NCI-H345 (cell line): ENCODE data around the gene PKD2L2.
"Not testable (repeated sequence)": the region's sequence is repeated elsewhere in the genome, so short reads cannot be mapped to it uniquely, and the experiment has no call there.

ENCODE experiments used
- DNase-seq: peaks from one replicate; lab custom pipeline; 2025; lab: John Stamatoyannopoulos, UW

Gene PKD2L2

DNA sequence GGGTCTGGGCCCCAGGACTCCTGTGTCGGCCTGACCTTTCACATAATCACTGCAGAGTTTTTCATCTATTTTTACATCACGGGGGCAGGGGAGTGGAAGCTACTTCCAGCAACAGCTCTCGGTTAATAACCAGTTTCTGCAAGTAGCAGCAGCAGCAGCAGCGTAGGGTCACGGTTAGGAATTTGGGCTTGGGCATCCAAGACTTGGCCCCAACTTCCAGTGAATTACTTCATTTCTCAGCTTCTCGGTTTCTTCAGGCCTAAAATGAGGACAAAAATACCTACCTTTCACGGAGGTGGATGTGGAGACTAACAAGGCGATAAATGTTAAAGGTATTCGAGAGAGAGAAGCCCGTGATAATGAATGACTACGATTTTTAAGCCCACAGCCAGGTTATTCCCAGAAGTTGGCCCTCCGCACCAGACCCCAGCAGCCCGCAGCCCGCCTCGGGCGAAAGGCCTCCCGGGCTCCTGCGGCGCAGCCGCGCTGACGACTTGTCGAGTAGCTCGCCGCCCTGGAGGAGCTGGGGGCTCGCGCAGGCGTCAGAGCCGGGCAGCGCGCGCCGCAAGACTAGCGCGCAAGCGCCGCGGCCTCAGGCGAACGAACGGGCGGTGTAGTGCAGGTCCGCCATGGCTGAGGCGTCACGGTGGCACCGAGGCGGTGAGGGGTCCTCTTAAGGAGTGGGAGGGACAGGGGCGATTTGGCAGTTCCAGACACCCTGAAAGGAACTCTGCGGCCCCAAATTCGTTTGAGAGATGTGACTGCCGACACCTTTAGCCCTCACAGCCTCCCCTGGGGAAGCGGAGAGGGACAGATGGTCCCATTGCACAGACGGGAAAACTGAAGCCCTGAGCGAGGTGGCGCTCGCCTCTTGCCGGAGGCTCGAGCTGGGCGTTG, at the start of gene PKD2L2:
PKD2L2 (plus strand) TSS at position 595 of the 897 bp plus-strand sequence; CDS start at position 630, 35 bp downstream.
- no peak for DNase-seq

DNA sequence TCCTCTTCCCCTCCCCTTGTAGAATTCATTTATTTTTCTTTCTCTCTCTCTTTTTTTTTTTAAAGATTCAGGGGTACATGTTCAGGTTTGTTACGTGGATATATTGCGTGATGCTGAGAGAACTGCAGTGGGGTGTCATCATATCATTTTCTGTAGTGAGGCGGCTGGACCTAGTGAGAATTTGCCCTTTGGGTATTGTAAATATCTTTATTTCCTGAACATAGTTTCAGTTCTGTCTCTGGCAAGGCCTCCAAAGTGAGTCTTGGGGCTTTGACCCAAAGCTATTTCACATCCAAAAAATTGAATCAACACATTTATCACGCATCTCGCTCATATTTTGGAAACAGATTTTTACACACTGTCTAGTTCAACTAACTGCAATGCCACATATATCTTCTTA, 47.0 kb upstream of the PKD2L2 start:
- no peak for DNase-seq

DNA sequence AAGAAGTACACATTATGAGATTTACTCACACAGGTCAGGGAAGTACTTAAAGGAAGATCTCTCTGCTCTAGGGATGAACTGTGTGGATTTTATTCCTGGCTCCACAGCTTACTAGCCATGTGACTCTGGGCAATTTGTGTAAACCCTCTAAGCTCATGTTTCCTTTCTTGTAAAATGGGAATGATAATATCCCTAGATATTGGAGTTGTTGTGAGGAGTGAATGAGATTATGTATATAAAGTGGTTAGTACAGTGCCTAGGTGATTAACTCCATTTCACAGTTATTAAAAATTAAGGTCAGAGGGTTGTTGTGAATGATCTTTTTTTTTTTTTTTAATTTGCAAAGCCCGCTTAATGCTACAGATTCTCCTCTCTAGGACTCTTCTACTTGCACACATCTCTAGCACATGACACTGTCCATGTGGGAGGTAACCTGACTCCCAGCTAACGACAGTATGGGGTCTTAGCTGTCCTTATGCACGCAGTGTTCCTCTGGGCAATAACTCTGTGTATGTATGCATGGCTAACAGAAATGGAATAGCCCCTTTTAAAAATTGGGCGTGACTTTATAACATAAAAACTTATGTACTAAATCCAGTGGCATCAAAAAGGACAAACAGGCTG, 45.5 kb upstream of the PKD2L2 start:
- no peak for DNase-seq

DNA sequence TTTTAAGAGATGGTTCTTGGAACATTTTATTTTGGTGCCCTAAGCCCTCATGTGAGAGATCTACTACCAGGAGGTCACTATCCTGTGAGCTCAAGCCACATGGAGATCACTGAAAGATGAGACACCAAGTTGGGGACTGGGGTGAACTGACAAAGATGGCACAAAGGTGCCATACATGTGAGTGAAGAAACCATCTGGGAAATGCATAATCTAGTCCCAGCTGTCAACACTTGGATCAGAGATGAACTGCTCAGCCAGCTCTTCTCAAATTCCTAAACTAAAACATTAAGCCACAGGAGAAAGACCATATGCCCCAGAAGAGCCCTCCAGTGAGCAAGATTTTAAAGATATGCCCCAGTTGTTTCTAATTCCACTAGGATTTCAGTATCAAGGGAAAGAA, 43.8 kb upstream of the PKD2L2 start:
- no peak for DNase-seq

DNA sequence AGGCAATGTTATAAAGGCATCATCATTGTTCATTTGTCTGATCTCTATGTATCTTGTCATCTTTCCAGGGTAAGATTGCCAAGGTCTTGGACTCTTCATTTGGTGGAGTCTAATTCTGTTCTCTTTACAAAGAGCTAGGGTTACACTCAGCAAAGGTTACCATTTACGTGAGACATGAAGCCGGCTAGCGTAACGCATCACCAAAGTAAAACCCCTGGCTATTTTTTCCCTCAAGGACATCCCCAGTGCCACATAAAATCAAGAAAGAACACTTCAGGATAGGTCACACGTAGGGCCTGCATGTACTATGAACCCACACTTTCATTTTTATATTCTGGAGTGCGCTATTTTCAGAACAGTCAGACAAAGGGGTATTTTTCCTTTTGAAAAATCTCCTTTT, 41.6 kb upstream of the PKD2L2 start:
- DNase-seq: no peak

DNA sequence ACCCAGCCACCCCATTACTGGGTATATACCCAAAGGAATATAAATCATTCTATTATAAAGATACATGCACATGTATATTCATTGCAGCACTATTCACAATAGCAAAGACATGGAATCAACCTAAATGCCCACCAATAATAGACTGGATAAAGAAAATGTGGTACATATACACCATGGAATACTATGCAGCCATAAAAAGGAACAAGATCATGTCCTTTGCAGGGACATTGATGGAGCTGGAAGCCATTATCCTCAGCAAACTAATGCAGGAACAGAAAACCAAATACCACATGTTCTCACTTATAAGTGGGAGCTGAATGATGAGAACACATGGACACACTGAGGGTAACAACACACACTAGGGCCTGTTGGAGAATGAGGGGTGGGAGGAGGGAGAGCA, 36.1 kb upstream of the PKD2L2 start:
- DNase-seq: not testable (repeated sequence)

DNA sequence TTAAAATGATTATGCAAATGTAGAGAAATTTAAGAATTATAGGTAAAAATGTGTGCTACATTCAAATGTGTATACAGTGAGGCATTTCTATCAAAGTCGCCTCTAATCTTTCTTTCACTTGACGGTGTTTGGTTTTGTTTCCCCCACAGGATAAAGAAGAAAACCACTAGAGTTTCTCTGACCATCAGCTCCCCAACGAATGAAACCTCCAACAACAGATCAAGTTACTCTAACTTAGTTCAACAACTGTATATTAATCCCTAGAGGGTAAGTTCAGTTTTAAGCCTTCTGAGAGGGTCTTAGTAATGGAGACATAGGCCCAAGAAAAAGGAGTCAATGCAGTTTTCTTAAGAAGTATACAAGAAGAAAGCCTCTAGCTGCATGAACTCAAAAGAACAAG, 33.1 kb upstream of the PKD2L2 start:
- DNase-seq: no peak

DNA sequence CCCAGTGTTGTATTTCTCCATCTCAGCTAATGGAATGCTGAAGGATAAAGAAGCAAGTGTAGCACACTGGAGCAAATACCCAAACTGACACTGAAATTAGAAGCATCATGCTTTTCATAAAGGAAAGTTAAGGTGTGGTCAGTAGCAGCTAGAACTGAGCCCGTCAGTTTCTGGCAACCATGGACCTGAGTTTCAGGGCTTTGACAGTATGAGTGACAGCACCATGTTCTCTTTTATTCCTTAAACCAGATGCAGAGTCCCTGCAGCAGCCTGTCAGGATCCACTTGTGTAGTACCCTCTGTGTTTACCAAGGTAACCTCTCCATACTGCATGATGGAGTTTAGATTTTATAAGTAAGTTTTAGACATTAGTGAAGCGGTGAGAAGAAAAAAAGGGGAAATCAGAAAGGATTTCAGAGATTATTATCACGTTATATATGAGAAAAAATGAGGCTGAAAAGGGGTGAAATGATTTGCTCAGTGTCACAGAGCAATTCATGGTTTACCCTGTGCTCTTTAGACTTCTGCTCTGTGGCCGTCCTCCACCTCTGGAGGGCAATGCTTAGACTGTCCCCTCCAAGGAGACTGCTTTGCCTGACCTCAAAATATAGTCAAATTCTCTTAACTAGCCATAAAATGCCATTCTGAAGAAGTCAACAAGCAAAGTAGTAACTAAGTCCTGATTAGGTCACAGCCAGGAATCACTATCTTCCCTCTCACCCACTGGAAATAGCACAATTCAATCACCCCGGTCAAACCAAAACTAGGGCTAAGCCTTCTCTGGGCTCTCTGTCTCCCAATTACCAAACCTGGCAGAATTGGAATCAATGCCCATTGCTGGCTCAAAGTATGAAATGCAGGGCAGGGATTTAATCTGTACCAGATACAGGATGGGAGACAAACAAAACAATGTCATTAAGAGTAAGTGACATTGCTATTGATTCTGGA, 32.1 kb upstream of the PKD2L2 start:
- no peak for DNase-seq

DNA sequence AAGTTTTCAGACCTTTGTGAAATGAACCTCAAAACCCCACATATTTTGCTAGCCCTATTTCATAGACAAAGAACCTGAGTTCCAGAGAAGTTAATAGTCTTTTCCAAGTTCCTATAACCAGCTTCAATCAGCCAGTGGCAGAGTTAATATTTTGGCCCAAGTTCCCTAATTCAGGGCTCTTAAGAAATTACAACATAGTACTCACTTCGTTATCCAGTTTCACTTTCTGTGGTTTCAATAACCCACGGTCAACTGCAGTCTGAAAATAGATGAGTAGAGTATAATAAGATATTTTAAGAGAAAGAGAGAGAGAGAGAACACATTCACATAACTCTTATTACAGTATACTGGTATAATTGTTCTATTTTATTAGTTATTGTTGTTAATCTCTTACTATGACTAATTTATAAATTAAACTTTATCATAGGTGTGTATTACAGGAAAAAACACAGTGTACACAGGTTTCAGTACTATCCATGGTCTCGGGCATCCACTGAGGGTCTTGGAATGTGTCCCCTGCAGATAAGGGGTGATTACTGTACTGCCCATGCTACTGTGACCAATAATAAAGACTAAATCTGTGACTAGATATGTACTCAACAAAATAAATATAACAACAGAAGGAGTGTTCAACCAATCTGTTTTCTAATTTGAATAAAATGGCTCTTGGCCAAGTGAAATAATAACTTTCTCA, 30.9 kb upstream of the PKD2L2 start:
- DNase-seq: no peak

DNA sequence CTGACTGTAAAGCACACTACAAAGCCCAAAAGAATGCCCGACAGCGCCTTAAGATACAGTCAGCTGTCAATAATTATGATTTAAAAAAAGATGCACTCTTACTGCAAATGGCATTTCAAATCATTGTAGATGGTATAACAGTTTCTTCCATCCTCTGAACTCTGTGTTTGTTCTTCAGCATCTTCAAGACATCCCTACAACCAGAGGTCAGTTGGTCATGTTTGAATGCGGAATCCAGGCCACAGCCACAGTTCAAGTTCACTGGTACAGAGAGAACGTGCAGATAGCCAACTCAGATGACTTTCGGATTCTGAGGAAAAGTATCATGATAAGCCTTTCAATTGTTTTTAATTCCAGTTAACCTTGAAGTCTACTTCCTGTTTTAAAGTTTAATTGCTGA, 30.3 kb upstream of the PKD2L2 start:
- no peak for DNase-seq

DNA sequence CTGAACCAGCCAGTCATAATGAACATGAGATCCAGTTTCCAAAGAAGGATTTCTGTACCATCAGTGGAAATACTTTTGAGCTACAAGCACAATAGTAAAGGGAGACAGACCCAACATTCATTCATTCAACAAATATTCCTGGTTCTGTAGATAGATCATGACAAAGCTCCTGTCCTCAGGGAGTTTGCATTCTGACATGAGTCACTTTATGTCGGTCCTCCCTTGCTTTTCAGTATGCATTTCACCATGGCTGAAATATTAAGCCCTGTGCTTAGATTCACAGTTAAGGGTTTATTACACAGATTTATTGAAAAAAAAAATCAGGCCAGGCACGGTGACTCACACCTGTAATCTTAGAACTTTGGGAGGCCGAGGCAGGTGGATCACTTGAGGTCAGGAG, 27.0 kb upstream of the PKD2L2 start:
- no peak for DNase-seq

DNA sequence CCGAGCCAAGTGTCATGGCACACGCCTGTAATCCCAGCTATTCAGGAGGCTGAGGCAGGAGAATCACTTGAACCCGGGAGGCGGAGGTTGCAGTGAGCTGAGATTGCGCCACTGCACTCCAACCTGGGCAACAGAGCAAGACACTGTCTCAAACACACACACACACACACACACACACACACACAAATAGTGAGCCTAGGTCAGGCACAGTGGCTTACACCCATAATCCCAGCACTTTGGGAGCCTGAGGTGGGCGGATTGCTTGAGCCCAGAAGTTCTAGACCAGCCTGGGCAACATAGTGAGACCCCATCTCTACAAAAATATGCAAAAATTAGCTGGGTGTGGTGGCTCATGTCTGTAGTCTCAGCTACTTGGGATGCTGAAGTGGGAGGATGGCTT, 25.6 kb upstream of the PKD2L2 start:
- not testable (repeated sequence) for DNase-seq

DNA sequence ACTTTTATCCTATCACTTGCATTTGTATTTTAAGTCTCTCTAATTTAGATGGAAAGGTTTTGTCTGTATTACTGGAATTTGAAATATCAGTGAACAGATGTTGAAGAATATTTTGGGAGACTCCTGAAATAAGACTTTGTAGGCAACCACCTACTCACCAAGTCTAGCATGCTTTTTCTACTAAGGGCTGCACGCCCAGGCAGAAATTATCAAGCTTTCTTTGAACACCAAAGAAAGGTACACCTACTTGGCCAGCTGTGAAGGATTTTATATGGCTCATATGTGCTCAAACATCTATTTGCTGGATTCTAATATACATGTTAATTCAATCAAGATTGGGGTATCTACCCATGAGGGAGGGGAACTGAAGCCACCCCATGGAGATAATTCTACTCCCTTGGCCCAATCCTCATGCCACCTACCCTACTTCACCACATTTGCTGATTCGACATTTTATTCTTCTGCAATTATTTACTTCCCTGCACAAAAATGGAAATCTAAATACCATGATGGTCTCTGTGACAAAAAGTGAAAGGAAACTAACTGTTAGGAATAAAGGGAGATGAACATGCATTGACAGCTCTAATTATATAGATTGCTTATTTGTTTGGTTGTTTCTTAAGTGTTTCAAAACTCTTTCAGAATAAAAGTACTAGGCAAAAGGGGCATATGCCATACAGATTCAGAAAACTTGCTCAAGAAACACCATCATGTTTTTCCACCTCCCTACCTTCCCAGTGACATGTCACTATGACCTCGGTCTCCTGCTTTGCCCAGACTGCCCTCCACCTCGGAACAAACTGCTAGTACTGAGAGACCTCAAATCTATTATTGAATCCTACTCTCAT, 22.5 kb upstream of the PKD2L2 start:
- DNase-seq: no peak

DNA sequence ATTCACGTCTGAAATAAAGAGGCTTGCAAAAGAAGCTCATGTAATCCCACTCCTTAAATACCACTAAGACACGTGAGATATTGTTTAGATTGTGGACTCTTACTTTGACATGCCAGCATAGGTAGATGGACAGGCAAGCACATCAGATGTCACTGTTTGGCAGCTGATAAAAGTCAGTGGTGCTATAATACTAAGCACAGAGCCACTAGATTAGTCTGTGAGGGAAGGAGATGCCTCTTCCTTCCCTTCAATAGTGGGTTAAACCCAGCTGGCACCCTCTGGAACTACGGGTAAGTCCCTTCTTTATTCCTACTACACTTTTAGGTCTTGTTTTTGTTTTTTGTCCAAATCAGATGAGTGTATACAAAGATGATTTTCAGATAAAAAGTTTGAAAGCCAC, 21.6 kb upstream of the PKD2L2 start, which contains the start of gene MYOT:
MYOT (plus strand) TSS at position 197 of the 400 bp plus-strand sequence. CDS start 2,792 bp downstream, outside the sequence.
- DNase-seq: no peak

DNA sequence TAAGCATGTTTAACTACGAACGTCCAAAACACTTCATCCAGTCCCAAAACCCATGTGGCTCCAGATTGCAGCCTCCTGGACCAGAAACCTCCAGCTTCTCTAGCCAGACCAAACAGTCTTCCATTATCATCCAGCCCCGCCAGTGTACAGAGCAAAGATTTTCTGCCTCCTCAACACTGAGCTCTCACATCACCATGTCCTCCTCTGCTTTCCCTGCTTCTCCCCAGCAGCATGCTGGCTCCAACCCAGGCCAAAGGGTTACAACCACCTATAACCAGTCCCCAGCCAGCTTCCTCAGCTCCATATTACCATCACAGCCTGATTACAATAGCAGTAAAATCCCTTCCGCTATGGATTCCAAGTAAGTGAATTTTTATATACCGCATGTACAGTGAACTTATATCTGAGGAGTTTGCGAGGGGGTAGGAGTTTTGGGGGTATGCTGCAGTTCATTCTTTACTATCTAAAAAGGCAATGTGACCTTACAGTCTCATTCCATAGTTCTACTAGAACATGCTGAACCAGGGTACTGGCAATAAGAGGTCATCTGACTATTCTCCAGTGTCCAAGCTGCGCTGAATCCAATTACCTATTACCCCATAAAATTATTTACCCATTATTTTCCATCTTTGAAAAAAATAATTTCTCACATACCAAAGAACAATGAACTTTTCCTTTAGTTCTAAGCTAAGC, 18.5 kb upstream of the PKD2L2 start:
- DNase-seq: no peak

DNA sequence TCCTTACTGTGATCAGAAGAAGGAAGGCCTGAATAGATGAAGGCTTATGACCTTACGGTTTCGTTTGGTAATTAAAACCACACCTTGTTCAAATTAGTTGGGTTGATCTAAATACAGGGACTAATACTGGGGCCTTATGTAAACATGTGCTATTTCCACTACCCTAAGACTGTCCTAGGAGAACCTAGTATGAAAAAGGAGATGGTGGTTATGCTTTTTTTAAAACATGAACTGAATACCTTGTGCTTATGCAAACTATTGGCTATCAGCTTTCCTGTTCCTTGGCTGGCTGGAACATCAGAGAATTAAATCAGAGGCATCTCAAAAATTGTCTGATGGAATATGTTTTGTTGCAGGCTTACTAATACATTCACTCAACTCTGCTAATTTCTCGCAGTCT, 17.7 kb upstream of the PKD2L2 start:
- no peak for DNase-seq

DNA sequence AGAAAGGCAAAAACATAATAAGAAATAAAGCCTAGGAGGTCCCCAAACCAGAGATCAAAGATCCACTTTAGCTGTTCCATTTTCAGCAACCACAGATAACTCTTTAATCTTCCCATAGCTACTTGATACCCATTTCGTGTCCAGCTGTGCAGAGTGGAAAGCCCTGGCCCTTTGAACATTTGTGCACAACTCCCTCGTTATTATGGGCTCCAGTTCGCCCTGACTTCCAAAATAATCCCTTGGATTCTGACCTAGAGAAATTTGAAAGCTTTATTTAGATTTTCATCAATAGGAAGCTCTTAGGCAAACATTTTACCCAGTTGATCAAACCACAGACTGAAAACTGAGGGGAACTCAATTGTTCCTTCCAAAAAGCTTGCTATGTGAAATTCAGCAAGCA, 16.8 kb upstream of the PKD2L2 start:
- no peak for DNase-seq

DNA sequence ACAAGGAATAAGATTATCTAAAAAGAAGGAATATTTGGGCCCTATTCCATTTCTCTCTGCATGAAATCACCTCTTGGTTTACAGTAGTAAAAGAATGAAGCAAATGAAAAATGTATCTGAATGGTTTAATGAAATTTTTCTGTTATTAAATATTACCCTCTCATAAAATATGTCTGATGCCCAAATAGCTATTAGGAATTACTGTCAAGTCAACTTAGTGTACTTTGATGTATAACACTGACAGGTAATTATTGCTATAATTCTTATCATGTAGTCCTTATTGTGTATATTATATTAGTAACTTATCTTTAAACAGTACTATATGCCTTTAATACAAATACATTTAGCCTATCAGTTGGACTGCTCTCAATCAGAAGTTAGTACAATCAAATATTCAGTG, 13.2 kb upstream of the PKD2L2 start:
- no peak for DNase-seq

DNA sequence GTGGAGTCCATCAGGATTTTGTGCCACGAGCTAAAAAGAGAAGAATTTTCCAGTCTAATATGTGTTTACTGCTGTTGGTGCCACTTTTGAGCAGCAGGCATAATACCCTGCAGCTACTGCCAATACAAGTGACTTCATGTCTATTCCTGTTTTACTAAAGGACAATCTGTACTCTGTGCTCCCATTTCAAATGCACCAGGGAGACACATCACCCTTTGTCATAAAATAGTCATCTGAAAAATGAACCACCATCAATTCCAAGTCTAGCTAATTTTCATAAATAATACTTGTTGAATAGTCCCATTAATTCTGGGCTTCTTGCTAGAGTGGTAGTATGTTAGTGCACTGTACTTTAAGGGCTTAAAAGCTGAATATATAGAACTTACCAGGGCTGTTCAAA, 8.9 kb upstream of the PKD2L2 start:
- DNase-seq: no peak

DNA sequence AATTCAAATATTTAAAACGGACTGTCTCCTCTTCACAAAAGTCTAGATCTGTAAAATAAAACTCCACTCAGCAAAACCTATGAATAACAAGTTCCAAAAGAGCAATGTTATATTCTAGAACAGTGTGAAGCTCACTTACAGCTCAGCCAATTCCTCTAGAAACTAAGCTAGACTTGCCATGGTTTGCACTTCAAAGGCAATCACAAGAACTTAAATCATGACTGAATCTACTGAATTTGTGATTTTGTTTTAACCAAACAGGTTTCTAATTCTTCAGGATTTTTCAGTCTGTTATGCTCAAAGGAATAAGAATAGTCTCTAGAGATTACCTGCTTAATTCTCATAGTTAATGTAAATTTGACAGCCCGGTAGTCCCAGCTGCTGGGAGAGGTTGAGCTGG, 1.4 kb upstream of the PKD2L2 start:
- no peak for DNase-seq
